Measurements from ENCODE around the gene OR10T2.

GRCh38 chr1:158393476-158393875 is 5.8 kb downstream of the OR10T2 start:
- TF ChIP-seq EZH2phosphoT487 (IDR thresholded peaks at IDR 0.05): no peak
- no peak for TF ChIP-seq EZH2 (IDR thresholded peaks at IDR 0.05)
